Activated naive CD4-positive, alpha-beta T cell (primary cell): ENCODE results near the gene MMP28.

Source experiments
- DNase-seq, 4 experiments: peaks; one replicate each; lab custom pipeline; 2025; lab: John Stamatoyannopoulos, UW

Gene MMP28

DNA sequence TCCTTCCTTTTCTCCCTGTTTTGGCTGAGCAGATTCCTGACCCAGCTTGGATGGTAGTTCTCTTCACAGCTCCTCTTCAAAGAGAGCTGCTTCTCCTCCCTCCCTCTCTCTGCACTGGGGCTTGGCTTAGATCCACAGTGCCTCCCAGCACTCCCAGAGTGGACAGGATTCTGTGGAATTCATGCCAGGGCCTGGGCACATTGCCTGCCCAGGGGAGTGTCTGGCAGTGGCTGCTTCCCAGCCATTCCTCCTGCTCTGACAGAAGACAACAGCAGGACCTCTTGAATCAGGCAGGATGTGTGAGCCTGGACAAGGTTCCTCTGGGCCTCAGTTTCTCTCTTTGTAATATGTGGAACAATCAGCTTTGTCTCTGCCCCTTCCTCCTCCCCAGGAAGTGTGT, 4.5 kb upstream of the MMP28 start:
- no peak for DNase-seq

DNA sequence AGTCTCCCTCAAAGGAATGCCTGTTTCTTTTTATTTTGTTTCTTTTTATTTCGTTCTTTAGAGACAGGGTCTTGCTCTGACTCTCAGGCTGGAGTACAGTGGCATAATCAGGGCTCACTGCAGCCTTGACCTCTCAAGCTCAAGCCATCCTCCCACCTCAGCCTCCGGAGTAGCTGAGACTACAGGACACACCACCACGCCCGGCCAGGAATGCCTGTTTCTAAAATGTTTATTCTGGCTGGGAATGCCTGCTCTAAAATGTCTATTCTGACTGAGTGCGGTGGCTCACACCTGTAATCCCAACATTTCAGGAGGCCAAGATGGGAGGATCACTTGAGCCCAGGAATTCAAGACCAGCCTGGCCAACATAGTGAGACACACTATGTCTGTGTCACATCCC, 2.5 kb upstream of the MMP28 start:
- DNase-seq = no peak

- no peak for DNase-seq
Observed at GRCh38 chr17:35797370-35797769, 1.9 kb upstream of the MMP28 start.

- DNase-seq = no peak
Observed at GRCh38 chr17:35796942-35797341, 1.5 kb upstream of the MMP28 start.

DNA sequence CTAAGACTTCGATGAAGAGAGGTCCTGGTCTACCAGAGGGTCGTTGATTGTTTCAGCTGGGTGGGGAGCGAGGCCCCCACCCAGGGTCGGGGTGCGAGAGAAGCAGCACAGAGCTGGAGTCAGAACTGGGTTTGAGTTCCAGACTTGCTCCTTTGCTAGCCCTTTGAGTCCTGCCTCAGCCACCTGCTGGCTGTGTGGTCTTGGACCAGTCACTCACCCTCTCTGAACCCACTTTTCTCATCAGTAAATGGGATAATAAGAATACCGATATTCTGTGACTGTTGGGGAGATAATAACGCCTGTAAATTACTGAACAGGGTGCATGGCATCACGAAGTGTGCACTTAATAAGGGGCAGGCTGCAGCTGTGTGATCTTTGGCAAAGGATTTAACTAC, 427 bp upstream of the MMP28 start:
- DNase-seq = no peak

DNA sequence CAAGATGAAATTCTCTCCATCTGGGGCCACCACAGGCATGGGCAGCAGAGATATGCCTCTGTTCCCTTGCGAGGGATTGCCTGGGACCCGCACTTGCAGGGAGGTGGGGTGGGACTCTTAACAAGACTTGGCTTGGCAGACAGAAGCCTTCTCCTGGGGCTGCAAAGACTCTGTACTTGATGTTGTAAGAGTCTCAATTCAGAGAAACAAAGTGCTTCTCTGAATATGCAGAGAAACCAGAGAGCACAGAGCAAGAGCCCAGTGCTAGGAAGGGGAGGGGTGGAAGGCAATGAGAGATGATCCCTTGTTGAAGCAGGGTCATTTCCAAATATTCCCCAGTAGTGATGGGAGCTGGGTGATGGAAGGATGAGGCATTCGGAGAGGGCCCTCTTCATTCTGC, 2.2 kb downstream of the MMP28 start:
- DNase-seq = no peak

DNA sequence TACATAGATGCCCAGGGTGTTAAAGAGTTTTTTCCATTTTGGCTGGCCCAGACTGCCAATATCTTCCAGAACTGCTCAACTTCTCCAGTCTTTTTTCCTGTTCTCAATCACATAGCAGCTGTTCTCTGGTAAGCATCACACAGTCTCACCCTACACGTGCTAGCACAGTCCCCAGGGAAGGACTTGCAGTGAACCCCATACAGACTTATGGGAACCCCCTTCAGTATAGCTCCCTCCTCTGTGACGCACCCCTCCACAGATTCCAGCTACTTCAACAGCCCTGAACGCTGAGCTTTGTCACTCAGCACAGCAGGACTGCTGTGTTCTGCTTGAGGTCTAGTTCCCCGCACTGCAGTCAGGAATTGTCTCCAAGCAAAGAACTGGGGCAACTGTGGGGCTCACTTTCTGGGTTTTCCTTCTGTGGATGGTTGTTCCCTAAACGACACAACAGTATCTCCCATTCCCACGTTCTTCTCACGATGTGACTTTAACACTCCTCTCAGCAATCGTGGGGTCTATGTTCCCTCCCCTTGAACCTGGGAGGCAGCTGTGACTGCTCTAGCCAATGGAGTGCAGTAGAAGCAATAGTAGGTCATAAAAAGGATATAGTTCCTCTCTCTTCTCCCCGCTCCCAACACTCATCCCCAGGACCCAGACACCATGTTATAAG, 3.6 kb downstream of the MMP28 start:
- DNase-seq = no peak

DNA sequence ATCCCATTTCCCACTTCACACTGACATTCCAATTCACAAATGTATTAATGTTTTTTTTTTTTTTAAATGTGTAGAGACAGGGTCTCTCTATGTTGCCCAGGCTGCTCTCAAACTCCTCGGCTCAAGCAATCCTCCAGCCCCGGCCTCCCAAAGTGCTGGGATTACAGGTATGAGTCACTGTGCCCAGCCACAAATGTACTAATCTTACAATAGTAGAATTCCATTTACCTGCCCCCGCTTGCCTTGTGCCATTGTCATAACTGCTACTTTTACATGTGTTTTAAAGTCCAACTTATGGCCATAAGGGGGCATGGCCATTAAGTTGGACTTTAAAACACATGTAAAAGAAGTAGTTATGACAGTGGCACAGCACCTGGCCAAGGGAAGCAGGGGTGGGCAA, 4.6 kb downstream of the MMP28 start:
- DNase-seq = no peak

DNA sequence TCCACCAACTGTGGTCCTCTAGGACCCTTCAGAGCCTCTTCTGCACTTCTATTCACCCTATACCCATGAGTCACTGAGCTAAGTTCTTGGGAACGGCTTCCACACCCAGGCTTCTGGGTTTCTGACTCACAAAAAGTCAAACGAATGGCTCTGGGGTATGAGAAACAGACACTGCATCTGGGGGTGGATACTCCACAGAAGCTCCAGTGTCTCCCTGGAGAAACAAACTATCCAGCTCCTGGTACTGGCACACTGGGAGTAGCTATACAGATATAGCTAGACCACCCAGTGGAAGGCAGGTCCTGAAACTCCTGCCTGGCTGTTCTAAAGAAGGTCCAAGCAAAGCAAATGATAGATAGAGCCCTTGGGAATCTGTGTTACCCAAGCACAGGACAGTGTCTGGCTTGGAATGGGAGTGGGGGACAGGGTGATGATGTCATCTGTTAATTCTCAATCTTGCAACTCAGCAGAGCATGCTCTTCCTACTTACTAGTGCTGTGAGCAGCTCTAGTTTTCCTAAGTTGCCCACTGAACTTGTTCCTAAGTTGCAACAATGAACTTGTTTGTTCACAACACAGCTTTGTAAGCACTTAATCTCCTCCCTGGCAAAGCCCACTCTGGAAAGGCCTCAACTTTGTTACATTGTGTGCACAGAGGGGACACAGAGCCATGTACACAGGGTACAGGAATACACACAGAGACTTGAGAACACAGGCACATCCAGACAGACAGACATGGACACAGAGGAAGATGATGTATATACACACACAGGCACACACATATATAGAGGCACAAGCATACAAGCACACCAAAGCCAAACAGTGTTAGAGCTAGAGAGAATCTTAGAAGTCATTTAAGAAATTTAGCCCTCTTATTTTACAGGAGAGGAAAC, 6.7 kb downstream of the MMP28 start:
- no peak for DNase-seq

DNA sequence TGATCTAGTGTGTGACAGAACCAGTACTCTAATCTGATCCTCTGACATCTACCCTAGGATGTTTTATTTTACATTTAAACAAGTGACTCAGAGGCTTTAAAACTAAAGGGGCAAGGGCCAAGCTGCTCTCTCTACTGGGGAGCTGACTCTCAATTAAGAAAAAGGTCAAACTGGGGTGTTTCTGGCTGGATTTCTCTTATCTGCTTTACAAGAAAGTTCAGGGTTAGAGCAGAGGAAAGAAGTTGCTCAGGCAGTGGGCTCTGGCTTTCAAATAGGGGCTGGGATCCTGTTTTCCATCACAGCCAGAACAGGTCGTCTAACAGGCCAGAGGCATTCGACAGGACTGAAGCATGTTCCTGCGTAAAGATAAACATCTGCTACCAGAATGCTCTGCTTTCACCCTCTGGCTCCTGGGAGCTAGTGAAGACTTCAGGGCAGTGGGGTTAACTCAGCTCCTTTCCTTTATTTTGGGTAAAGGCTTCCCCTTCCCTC, 8.5 kb downstream of the MMP28 start:
- no peak for DNase-seq

DNA sequence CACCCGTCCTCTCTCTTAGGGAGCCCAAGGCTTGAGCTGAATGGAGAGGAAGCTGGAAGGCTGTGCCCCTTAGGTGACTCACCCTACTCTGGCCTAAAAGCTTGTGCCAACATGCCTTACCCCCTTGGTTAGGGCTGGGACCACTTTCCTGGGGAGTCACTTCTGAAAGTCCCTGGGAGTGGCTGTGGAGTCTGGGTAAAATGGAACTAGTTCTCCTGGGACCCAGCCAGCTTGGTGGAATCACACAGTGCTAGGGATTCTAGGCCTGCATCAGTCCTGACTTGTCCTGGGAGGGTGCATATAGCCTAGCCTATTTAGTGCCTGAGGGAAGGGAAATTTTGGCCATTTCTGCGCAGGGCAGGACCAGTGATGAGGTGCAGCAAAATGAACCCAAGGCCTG, 10.5 kb downstream of the MMP28 start:
- no peak for DNase-seq

GRCh38 chr17:35780950-35781349, 14.5 kb downstream of the MMP28 start:
- no peak for DNase-seq

DNA sequence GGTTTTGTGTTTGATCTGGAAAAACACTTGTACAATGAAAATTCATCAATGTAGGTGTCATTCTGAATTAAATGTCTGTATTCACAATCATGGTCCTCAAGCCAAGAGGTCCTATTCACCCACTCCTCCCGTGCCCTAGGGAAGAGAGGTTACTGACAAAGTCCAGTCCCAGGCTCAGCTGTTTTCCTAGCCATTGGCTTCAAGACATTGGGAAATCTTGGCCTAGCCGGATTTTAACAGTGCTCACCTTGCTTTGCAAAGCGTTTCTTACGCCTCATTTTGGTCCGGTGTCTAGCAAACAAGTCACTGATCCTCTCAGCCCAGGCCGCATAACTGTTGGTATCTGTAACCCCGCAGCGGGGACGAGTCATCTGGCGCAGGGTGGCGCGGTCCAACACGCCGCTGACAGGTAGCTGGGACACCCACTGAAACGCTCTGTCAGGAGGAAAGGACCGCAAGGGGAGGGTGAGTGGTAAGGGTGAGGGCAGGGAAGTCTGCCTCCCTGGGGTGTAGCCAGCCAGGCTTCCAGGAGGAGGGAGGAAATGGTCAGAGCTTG, 16.7 kb downstream of the MMP28 start:
- no peak for DNase-seq

DNA sequence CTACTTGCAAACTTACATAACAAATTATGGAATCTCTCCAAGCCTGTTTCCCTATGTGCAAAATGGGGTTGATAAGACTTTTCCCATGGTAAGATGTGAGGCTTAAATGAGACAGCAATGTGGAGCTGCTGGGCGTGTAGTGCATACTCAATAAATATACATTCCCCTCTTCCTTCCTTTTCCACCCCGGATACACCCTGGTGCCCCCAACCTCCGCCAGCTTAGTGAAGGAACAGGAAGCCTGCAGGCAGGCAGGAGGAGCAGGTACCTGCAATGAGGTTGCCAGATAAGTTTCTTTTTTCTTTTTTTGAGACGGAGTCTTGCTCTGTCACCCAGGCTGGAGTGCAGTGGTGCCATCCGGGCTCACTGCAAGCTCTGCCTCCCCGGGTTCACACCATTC, 19.9 kb downstream of the MMP28 start:
- DNase-seq = no peak

DNA sequence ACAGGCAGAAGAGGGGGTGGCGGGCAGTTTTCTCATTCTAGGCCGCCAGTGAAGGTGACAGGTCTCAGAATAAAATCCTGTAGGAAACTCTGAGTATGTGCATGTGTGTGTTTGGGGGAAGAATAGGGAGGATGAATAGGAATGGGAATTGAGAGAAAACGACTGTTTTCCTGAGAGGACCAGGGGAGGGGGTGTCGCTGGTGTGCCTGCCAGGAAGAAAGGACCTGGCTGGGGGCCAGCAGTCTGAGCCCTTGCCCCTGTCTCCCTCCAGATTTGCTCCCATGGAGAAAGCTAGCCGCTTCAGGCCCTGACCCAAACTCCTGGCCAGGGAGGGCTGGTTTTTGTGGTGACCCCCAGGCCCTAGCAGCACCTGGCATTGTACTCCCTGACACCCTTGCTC, 20.4 kb downstream of the MMP28 start:
- no peak for DNase-seq

DNA sequence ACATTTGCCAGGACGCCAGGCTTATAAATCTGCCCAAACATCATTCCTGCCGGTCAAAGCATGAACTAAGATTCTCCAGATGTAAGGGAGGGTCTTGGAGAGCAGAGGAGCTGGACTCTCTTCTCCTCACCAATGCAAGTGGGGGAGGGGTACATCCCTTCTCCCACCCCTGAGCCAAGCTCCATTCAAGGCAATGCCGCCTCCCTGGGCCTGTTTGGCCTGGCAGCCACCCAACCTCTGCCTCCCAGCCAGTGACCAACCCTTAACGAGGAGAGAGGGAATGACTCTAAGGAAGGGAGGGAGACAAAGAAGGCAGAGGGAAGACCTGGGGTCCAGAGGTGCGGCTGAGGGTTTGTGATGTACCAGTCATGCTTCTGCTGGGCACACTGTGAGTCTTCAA, 20.9 kb downstream of the MMP28 start:
- DNase-seq = no peak

- no peak for DNase-seq
Observed at GRCh38 chr17:35773679-35774425, 21.6 kb downstream of the MMP28 start.

DNA sequence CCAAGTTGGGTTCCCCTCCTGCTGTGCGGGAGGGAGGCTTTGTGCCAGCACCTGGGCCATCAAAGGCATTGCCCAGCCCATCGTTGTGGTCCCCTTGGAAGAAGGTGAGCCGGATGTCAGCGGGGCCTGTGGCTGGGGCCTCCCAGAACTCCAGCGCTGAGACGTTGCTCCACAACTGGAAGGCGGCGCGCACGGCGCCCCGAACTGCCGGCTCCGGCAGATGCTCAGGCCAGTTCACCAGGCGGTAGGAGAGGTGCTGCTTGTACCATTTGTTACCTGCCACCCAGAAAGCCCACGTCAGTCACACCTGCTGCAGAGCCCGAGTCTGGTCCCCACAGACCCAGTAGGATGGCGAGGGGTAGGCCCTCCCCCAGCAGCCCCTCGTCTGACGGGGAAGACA, 22.3 kb downstream of the MMP28 start:
- no peak for DNase-seq

GRCh38 chr17:35769895-35770486, 25.4 kb downstream of the MMP28 start:
- DNase-seq = no peak

- no peak for DNase-seq
Observed at GRCh38 chr17:35768797-35769196, 26.6 kb downstream of the MMP28 start.

DNA sequence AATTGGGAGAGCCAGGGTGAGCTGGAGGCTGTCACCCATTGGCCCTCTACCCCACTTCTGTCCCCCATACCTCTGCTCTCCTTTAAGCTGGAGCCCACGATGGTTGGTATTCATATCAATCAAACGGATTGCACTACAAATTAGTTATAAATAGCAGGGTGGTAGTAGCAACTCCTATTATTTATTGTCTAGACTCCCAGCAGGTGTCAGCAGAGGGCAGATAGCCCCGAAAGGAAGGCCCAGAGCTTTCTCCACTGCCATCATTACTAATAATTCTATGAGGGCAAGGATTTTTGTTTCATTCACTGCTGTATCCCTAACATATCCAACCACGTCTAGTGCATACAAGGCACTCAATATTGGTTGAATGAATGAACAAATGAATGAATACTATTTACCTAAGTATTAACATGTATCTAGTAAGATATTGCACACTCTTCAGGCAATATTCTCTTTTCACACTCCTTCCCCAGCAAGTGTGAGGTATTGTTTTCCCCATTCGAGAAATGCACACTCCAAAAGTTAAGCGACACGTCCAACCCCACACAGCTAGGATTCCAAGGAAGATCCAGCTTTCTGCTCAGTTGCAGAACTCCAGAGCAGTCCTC, 28.4 kb downstream of the MMP28 start:
- peak in 1 of 4 experiments; percentile 6 for DNase-seq

GRCh38 chr17:35766489-35766877, 29.0 kb downstream of the MMP28 start:
- DNase-seq = no peak
